ENCODE results near the gene CENPO.

DNA sequence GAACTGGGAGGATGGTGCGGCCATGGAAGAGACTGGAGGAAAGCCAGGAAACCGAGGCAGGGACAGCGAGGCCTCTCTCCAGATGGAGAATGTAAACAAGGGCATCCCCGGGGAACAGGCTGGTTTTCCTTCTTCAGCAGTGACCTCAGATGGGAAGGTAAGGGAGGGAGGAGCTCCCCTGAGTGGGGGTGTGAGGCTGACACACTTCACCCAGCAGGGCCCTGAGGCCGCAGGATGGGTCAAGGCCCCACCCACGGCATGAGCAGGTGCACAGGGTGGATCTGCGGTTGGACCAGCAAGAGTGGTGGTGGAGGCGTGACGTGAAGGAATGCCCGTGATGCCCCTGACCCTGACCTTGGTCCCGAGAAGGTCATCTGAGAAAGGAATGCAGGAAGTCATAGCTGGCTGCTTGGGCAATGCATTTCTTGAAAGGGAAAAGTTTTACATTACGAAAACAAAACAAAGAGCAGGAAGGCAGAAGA, 78.7 kb downstream of the CENPO start:
- TF ChIP-seq SIN3A (IDR thresholded peaks at IDR 0.05; ENCODE audit: borderline replicate concordance, insufficient read depth, low read length), result no peak
- TF ChIP-seq POLR2AphosphoS5 (IDR thresholded peaks at IDR 0.05; ENCODE audit: low read depth, low read length), result no peak
- no peak for TF ChIP-seq TAF1 (IDR thresholded peaks at IDR 0.05; ENCODE audit: borderline replicate concordance, insufficient read depth, low read length)
- TF ChIP-seq, protein P1, sequence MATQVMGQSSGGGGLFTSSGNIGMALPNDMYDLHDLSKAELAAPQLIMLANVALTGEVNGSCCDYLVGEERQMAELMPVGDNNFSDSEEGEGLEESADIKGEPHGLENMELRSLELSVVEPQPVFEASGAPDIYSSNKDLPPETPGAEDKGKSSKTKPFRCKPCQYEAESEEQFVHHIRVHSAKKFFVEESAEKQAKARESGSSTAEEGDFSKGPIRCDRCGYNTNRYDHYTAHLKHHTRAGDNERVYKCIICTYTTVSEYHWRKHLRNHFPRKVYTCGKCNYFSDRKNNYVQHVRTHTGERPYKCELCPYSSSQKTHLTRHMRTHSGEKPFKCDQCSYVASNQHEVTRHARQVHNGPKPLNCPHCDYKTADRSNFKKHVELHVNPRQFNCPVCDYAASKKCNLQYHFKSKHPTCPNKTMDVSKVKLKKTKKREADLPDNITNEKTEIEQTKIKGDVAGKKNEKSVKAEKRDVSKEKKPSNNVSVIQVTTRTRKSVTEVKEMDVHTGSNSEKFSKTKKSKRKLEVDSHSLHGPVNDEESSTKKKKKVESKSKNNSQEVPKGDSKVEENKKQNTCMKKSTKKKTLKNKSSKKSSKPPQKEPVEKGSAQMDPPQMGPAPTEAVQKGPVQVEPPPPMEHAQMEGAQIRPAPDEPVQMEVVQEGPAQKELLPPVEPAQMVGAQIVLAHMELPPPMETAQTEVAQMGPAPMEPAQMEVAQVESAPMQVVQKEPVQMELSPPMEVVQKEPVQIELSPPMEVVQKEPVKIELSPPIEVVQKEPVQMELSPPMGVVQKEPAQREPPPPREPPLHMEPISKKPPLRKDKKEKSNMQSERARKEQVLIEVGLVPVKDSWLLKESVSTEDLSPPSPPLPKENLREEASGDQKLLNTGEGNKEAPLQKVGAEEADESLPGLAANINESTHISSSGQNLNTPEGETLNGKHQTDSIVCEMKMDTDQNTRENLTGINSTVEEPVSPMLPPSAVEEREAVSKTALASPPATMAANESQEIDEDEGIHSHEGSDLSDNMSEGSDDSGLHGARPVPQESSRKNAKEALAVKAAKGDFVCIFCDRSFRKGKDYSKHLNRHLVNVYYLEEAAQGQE (IDR thresholded peaks at IDR 0.05; ENCODE audit: insufficient read depth in 1 of 2, low read depth in 2 of 2, low read length in 2 of 2), result no peak
- TF ChIP-seq FOXP2 (optimal IDR thresholded peaks at IDR 0.05; ENCODE audit: borderline replicate concordance, extremely low read depth, extremely low read length, insufficient read depth), result no peak
